Thoracic aorta (tissue), 2 donors: ENCODE data around the gene ACVR1B. TPM values are rescaled to one million over a fixed set of nuclear protein-coding genes. Genes with fewer than 3 reads are reported as not detected.

ENCODE experiments used
- ATAC-seq: fragments of 150-250 bp; one replicate; pipeline ENCODE4 v1.8.0; 2017; ENCODE audit warnings: low read depth; ENCODE audit not compliant: insufficient number of reproducible peaks, low FRiP score
- DNase-seq: peaks from one replicate; pipeline ENCODE4 v3.0.0-alpha.2; 2020; ENCODE audit warnings: low spot score
- H3K27ac ChIP-seq, 2 donors: fragments of 200-600 bp; sonication (generic); 1 replicate in 1 of 2; 2 replicates in 1 of 2; pipeline ENCODE4 v1.5.1; 2016; ENCODE audit warnings: mild to moderate bottlenecking in 2 of 2, moderate library complexity in 2 of 2
- H3K27me3 ChIP-seq: fragments of 200-600 bp; sonication (generic); replicated peaks from 2 replicates; pipeline ENCODE4 v1.6.0; 2016; ENCODE audit warnings: mild to moderate bottlenecking; ENCODE audit not compliant: insufficient read depth
- H3K36me3 ChIP-seq: fragments of 200-600 bp; sonication (generic); one replicate; pipeline ENCODE4 v1.5.1; 2016
- H3K4me1 ChIP-seq, 2 donors: fragments of 200-600 bp; sonication (generic); 1 replicate in 1 of 2; 2 replicates in 1 of 2; pipeline versions ENCODE4 v1.5.1 to v1.6.0; 2016; ENCODE audit warnings: low read depth in 2 of 2, mild to moderate bottlenecking in 1 of 2; ENCODE audit not compliant: control insufficient read depth in 1 of 2
- H3K4me3 ChIP-seq: fragments of 200-600 bp; sonication (generic); 2 replicates; pipeline ENCODE4 v1.5.1; 2016; ENCODE audit warnings: mild to moderate bottlenecking
- H3K9me3 ChIP-seq: fragments of 200-600 bp; sonication (generic); 2 replicates; pipeline ENCODE4 v1.5.1; 2016
- total RNA-seq, 2 donors: library from RNA; depleted of rRNA; stranded (reverse); fragments of >200 nt; gene quantifications; one replicate each; pipeline versions ENCODE4 v1.1.0 to v1.2.3, GENCODE V29; 2016
- TF ChIP-seq, protein P1 (sequence below): fragments of 200-600 bp; sonication (generic); IDR thresholded peaks from one replicate; pipeline ENCODE4 v1.5.1; 2019; ENCODE audit warnings: antibody characterized with exemption

Gene ACVR1B
- total RNA-seq, 2 donors from 2014 or later, result 9.9 to 24.4 TPM

DNA sequence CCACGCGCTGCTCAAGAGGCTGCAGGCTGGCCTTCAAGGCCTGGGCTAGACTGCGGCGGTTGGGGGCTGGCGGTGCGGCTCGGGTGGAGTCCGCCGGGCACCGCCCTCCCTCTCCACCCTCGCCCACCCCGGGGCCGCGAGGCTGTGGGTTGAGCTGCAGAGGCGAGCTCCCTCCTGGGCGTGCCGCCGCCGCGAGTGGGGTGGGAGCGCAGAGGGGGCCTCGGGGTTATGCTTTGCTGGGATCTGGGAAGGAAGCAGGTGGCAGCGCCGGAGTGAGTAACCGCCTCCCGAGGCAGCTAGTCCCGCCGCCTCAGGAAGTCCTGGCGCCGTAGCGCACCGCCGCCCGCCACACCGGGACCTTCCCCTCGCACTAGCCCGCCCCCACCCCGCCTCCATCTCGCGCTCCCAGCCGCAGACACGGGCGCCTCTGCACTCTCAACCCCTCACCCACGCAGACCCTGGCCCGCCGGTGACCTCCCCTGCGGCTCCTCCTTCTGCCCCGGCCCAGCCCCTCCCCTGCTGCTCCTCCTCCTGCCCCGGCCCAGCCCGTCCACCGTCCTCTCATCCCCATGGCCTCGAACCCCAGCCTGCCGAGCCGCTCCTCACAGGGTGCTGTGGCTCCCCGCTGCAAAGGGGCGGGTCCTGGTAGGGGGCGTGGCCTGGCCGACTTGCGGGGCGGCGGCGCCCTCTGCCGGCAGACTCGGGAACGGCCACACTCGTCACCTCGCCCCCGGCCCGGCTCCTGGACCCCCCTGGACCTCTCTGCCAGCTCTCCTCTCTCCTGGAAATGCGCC is 71.9 kb downstream of the ACVR1B start:
- no peaks in the 10 kb centered on the region for H3K36me3 ChIP-seq
- DNase-seq (peak; percentile 54), ATAC-seq (peak; percentile 43)
- H3K27me3 ChIP-seq, result no peaks in the 10 kb centered on the region
- H3K4me3 ChIP-seq, result peak overlapping the region; percentile 73
- H3K9me3 ChIP-seq, result no peaks in the 10 kb centered on the region
- H3K27ac ChIP-seq, result no peak overlapping the region
- TF ChIP-seq, protein P1, sequence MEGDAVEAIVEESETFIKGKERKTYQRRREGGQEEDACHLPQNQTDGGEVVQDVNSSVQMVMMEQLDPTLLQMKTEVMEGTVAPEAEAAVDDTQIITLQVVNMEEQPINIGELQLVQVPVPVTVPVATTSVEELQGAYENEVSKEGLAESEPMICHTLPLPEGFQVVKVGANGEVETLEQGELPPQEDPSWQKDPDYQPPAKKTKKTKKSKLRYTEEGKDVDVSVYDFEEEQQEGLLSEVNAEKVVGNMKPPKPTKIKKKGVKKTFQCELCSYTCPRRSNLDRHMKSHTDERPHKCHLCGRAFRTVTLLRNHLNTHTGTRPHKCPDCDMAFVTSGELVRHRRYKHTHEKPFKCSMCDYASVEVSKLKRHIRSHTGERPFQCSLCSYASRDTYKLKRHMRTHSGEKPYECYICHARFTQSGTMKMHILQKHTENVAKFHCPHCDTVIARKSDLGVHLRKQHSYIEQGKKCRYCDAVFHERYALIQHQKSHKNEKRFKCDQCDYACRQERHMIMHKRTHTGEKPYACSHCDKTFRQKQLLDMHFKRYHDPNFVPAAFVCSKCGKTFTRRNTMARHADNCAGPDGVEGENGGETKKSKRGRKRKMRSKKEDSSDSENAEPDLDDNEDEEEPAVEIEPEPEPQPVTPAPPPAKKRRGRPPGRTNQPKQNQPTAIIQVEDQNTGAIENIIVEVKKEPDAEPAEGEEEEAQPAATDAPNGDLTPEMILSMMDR, result peak; percentile 97
- H3K4me1 ChIP-seq, result peaks cover 16 to 23% of the 10 kb centered on the region in 2 donors

DNA sequence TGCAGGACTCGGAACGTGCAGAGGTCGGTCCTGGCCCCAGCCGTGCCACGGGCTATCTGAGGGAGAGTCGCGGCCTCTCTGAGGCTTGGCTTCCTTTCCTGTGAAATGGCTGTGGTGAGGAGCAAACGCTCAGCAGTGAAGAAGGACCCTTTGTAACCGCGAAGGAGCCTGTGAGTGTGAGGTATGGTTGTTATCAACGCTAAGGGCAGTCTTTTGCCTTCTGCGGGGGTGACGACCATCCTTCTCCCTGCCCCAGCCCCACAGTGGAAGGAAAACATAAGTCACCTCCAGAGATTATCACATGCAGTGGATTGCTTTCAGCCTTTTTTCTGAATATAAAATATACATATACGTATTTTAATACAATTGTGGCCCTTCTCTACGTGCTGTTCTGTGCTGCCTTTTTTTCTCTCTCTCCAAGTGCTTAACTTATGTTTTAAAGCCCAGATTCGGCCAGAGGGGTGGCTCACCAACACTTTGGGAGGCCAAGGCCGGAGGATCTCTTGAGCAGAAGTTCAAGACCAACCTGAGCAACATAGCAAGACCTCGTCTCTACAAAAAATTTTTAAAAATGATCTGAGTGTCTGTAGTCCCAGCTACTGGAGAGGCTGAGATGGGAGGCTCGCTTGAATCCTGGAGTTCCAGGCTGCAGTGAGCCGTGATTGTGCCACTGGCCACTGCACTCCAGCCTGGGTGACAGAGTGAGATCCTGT is 72.6 kb downstream of the ACVR1B start:
- Histone ChIP-seq H3K27ac (no peak overlapping the region), H3K4me3 (peak overlapping the region; percentile 73), H3K4me1 (peaks cover 16 to 23% of the 10 kb centered on the region in 2 donors), H3K27me3 (no peaks in the 10 kb centered on the region), H3K36me3 (no peaks in the 10 kb centered on the region), H3K9me3 (no peaks in the 10 kb centered on the region)
- no peak for DNase-seq
- no peak for ATAC-seq
- TF ChIP-seq, protein P1, result peak; percentile 21

DNA sequence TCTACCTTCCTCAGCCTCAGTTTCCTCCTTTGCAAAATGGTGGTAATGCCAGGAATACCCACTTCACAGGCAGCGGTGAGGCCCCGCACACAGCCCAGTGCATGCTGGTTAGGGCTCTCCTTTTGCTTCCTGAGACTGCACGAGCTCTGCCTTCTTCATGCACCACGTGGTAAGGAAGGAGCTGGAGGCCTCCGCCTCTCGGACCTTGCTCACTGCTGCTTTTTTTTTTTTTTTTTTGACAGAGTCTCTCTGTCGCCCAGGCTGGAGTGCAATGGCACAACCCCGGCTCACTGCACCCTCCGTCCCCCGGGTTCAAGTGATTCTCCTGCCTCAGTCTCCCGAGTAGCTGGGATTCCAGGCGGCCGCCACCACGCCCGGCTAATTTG is 73.3 kb downstream of the ACVR1B start:
- TF ChIP-seq, protein P1, result no peak
- Histone ChIP-seq H3K36me3 (no peaks in the 10 kb centered on the region), H3K27me3 (no peaks in the 10 kb centered on the region), H3K9me3 (no peaks in the 10 kb centered on the region), H3K4me1 (peaks cover 16 to 23% of the 10 kb centered on the region in 2 donors), H3K27ac (peak overlapping the region; percentile 83 to 88), H3K4me3 (peak overlapping the region; percentile 73)
- DNase-seq (no peak), ATAC-seq (no peak)

DNA sequence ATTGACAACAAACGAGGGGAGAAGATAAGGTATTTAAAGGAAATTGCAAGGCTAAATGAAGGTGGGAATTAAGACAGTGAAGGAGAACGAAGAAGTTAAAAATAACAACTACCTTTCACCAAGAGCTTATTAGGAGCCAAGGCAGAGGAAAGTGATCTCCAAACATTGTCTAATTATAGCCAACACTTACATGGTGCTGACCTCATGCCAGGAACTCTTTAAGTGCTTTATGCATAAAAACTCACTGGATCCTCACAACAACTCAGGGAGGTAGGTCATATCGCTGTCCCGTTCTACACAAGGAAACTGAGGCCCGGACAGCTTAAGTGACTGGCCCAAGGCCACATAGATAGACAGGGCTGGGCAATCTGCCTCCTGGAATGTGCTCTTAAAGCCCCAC is 74.8 kb downstream of the ACVR1B start:
- H3K27me3 ChIP-seq, result no peaks in the 10 kb centered on the region
- no peaks in the 10 kb centered on the region for H3K9me3 ChIP-seq
- TF ChIP-seq, protein P1, result no peak
- ATAC-seq (no peak), DNase-seq (no peak)
- no peaks in the 10 kb centered on the region for H3K36me3 ChIP-seq
- H3K27ac ChIP-seq, result peak overlapping the region in 1 of 2 donors; percentile 9
- peak overlapping the region; percentile 73 for H3K4me3 ChIP-seq
- H3K4me1 ChIP-seq, result peaks cover 16 to 23% of the 10 kb centered on the region in 2 donors

DNA sequence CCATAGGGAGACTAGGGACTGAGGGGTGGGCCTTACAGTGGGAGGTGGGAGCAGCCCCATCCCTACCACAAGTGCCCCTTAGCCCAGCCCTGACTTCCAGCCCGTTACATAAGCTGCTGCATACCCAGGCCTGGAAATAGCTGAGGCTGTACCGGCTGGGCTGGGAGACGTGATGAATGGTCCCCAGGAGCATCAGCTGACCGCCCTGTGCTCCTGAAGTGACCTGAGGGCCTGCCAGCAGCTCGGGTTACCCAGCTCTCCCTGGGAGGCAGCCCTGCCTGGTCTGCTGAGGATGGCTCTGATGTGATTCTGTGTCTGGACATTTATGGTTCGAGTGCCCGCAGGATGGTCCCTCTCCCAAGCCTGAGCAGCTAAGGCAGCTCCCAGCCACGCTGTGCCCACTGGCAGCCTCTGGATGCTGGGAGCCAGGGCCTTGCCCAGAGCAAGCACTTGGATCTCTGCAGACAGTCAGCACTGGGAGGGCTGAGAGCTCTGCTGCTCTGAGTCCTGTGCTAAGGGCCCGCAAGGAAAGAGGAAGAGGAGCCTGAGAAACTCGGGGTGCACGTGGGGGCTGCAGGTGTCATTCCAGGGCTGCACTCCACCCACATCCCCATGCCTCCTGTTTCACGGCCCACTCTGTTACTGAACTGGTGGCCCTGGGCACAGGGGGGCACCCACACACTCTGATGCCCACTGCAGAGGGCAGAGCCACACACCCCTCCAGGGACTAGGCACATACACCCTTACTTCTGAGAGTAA is 75.8 kb downstream of the ACVR1B start:
- Histone ChIP-seq H3K9me3 (no peaks in the 10 kb centered on the region), H3K27me3 (no peaks in the 10 kb centered on the region), H3K4me3 (no peak overlapping the region), H3K36me3 (no peaks in the 10 kb centered on the region), H3K27ac (no peak overlapping the region), H3K4me1 (peaks cover 16 to 27% of the 10 kb centered on the region in 2 donors)
- DNase-seq (no peak), ATAC-seq (no peak)
- TF ChIP-seq, protein P1, result no peak
